ENCODE results near the gene LMAN2.

DNA sequence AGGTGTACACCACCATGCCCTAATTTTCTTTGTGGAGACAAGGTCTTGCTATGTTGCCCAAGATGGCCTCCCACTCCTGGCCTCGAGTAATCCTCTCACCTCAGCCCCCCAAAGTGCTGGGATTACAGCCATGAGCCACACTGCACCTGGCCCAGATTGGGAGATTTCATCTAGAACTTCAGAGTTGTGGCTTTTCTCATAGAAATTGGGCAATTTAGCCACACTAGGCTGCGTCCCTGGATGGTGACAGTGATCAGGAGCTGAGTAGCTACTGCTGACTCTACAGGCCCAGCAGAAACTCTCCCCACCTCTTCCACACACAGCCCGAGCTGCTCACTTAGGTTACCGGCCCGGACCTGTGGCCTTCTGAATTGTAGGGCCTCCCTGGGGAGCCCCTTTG lies 41.3 kb upstream of the LMAN2 start:
- TF ChIP-seq, protein P1, sequence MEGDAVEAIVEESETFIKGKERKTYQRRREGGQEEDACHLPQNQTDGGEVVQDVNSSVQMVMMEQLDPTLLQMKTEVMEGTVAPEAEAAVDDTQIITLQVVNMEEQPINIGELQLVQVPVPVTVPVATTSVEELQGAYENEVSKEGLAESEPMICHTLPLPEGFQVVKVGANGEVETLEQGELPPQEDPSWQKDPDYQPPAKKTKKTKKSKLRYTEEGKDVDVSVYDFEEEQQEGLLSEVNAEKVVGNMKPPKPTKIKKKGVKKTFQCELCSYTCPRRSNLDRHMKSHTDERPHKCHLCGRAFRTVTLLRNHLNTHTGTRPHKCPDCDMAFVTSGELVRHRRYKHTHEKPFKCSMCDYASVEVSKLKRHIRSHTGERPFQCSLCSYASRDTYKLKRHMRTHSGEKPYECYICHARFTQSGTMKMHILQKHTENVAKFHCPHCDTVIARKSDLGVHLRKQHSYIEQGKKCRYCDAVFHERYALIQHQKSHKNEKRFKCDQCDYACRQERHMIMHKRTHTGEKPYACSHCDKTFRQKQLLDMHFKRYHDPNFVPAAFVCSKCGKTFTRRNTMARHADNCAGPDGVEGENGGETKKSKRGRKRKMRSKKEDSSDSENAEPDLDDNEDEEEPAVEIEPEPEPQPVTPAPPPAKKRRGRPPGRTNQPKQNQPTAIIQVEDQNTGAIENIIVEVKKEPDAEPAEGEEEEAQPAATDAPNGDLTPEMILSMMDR (IDR thresholded peaks at IDR 0.05): no peak
- no peak for TF ChIP-seq POLR2A (IDR thresholded peaks at IDR 0.05)

Data from Peyer's patch (tissue), 4 donors.